ENCODE data around the gene CHMP3.

DNA sequence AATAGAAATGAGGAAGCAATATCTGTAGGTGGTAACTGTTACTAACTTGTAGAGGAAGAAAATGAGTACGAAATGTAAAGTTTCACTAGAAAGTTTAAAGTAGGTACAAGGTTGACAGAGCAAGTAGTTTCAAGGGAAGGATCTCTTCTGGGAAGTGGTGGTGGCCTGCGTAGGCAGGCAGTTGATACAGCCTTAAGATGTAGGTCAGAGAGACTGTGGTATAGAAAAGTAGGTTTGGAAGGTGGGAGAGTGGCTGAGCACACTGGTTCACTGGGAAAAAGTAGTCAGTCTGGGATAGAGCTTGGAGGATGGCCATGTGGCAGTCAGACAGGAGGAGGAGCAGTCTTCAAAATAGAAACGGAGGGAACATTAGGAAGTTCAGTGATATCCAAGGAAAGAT lies 98.6 kb downstream of the CHMP3 start:
- no peak for TF ChIP-seq REST (IDR thresholded peaks at IDR 0.05; ENCODE audit: low read depth)
- no peak for TF ChIP-seq CEBPB (IDR thresholded peaks at IDR 0.05)
- TF ChIP-seq TAF1 (IDR thresholded peaks at IDR 0.05; ENCODE audit: low read depth): no peak
- TF ChIP-seq, protein P1, sequence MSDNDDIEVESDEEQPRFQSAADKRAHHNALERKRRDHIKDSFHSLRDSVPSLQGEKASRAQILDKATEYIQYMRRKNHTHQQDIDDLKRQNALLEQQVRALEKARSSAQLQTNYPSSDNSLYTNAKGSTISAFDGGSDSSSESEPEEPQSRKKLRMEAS (IDR thresholded peaks at IDR 0.05): no peak
- no peak for TF ChIP-seq EP300 (IDR thresholded peaks at IDR 0.05; ENCODE audit: borderline replicate concordance)
- TF ChIP-seq TEAD4 (IDR thresholded peaks at IDR 0.05): no peak

Data from Ishikawa (cell line).